Activated B cell treated with CpG ODN at 0.5 μM for 24 hours (primary cell): ENCODE measurements around the gene NRXN3. TPM values are rescaled to one million over a fixed set of nuclear protein-coding genes. Genes with fewer than 3 reads are reported as not detected.

Experiments
- ATAC-seq: fragments of 200-7000 bp; cut with Tn5 transposase; one replicate; pipeline ENCODE4 v1.10.0; 2021; ENCODE audit warnings: low read depth, mild to moderate bottlenecking, moderate library complexity
- CTCF ChIA-PET: fragments of 350-600 bp; sonication (Branson Sonifier 250); formaldehyde crosslinking; loops from one replicate; lab custom pipeline; 2021; ENCODE audit warnings: antibody characterized with exemption; lab: Charles Lee
- POLR2A ChIA-PET: fragments of 350-600 bp; sonication (Branson Sonifier 250); formaldehyde crosslinking; loops from one replicate; lab custom pipeline; 2021; ENCODE audit warnings: antibody characterized with exemption; lab: Charles Lee
- DNase-seq: peaks from one replicate; pipeline ENCODE4 v3.0.0; 2022
- H3K27ac Mint-ChIP-seq: one replicate; pipeline ENCODE4 v1.8.0; 2020; ENCODE audit warnings: mixed read lengths
- H3K27me3 Mint-ChIP-seq: one replicate; pipeline ENCODE4 v1.8.0; 2021; ENCODE audit warnings: mixed read lengths
- H3K36me3 Mint-ChIP-seq: one replicate; pipeline ENCODE4 v1.8.0; 2021; ENCODE audit warnings: low read depth, mixed read lengths
- H3K4me1 Mint-ChIP-seq: one replicate; pipeline ENCODE4 v1.8.0; 2021; ENCODE audit warnings: mixed read lengths
- H3K4me3 Mint-ChIP-seq: one replicate; pipeline ENCODE4 v1.8.0; 2020; ENCODE audit warnings: mild to moderate bottlenecking, mixed read lengths
- H3K9me3 Mint-ChIP-seq: one replicate; pipeline ENCODE4 v1.8.0; 2020; ENCODE audit warnings: mixed read lengths
- intact Hi-C: fragments of 100-400 bp; cut with micrococcal nuclease; formaldehyde crosslinking; loops from one replicate; pipeline ENCODE4 v1.15.1; 2024
- total RNA-seq: library from RNA; stranded (reverse); gene quantifications from 2 replicates; pipeline ENCODE4 v1.2.3, GENCODE V29; 2022
- TF ChIP-seq, protein P1 (sequence below): fragments of 200-600 bp; IDR thresholded peaks from one replicate; pipeline ENCODE4 v1.8.0; 2022; ENCODE audit warnings: antibody characterized with exemption, mild to moderate bottlenecking

The NRXN3 gene
- total RNA-seq, 1 donor from 2014 or later: not detected

DNA sequence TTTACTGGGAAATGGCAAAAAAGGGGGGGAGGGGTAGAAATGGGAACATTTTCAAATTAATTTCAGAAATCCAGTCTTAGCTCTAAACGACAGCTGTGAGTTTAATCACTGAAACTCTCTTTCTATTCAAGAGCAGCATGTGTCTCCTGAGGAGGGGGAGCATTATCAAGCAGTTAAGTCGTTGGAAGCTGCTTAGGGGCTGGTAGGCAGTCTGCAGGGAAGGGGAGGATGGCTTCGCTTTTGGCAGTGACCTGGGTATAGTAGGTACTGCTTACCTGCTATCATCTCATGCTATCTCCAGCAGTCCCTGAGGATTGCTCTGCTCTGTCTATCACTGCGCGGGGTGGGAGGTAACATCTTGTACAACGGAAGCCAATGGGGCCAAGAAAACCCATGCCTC is 567.4 kb downstream of the NRXN3 start:
- ATAC-seq: no peak
- ChIA-PET POLR2A (no interaction called here), CTCF (no interaction called here)
- no peak for DNase-seq
- Mint-ChIP-seq H3K27me3 (no peaks in the 10 kb centered on the region), H3K9me3 (peaks cover 2% of the 10 kb centered on the region), H3K4me3 (no peak overlapping the region), H3K36me3 (no peaks in the 10 kb centered on the region), H3K27ac (no peak overlapping the region), H3K4me1 (no peaks in the 10 kb centered on the region)
- intact Hi-C loops: no loop called here
- TF ChIP-seq, protein P1, sequence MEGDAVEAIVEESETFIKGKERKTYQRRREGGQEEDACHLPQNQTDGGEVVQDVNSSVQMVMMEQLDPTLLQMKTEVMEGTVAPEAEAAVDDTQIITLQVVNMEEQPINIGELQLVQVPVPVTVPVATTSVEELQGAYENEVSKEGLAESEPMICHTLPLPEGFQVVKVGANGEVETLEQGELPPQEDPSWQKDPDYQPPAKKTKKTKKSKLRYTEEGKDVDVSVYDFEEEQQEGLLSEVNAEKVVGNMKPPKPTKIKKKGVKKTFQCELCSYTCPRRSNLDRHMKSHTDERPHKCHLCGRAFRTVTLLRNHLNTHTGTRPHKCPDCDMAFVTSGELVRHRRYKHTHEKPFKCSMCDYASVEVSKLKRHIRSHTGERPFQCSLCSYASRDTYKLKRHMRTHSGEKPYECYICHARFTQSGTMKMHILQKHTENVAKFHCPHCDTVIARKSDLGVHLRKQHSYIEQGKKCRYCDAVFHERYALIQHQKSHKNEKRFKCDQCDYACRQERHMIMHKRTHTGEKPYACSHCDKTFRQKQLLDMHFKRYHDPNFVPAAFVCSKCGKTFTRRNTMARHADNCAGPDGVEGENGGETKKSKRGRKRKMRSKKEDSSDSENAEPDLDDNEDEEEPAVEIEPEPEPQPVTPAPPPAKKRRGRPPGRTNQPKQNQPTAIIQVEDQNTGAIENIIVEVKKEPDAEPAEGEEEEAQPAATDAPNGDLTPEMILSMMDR: no peak

- H3K36me3 Mint-ChIP-seq: no peaks in the 10 kb centered on the region
- TF ChIP-seq, protein P1: no peak
- no peak overlapping the region for H3K4me3 Mint-ChIP-seq
- H3K4me1 Mint-ChIP-seq: no peaks in the 10 kb centered on the region
- no peaks in the 10 kb centered on the region for H3K9me3 Mint-ChIP-seq
- no peaks in the 10 kb centered on the region for H3K27me3 Mint-ChIP-seq
- intact Hi-C loops: no loop called here
- ChIA-PET POLR2A (no interaction called here), CTCF (no interaction called here)
- DNase-seq (no peak), ATAC-seq (no peak)
- H3K27ac Mint-ChIP-seq: no peak overlapping the region
These were observed 576.0 kb downstream of the NRXN3 start for GRCh38 chr14:78746086-78746595.

GRCh38 chr14:78747813-78748212 is 577.6 kb downstream of the NRXN3 start:
- ATAC-seq (no peak), DNase-seq (no peak)
- TF ChIP-seq, protein P1: no peak
- CTCF ChIA-PET: no interaction called here
- no peaks in the 10 kb centered on the region for H3K27me3 Mint-ChIP-seq
- H3K27ac Mint-ChIP-seq: no peak overlapping the region
- no peaks in the 10 kb centered on the region for H3K4me1 Mint-ChIP-seq
- intact Hi-C loops: no loop called here
- POLR2A ChIA-PET: no interaction called here
- no peak overlapping the region for H3K4me3 Mint-ChIP-seq
- no peaks in the 10 kb centered on the region for H3K36me3 Mint-ChIP-seq
- no peaks in the 10 kb centered on the region for H3K9me3 Mint-ChIP-seq

DNA sequence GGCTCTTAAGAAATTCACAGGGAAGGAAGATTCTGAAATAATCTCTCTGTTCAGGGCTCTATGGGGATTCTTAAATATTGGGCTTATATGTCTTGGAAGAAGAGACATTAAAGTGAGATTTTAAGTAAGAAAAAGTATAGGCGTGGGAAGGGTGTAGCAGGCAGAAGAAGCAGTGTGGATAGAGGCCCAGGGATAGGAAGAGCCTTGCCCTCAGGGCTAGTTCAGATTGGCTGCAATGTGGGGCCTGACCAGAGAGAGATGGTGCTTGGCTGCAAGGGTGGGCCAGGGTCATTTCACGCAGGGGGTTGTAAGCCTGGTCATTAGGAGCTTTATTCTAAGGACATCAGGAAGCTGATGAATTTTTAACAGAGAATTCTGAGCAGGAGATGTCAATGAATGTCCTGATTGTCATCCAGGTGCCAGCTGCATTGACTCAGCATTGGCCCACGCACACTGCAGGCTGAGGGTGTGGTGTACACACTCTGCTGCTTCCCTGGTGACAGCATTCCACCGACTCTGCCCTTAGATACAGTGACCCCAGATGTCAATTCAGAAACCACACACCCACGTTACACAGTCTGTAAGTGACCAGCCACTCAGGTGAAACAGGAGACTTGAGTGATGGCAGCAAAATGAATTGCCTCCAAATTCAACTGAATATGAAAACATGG is 582.5 kb downstream of the NRXN3 start:
- TF ChIP-seq, protein P1: no peak
- no peaks in the 10 kb centered on the region for H3K27me3 Mint-ChIP-seq
- ChIA-PET CTCF (no interaction called here), POLR2A (no interaction called here)
- no peaks in the 10 kb centered on the region for H3K36me3 Mint-ChIP-seq
- no peak for DNase-seq
- no peak overlapping the region for H3K27ac Mint-ChIP-seq
- no peak for ATAC-seq
- intact Hi-C loops: no loop called here
- no peaks in the 10 kb centered on the region for H3K9me3 Mint-ChIP-seq
- H3K4me3 Mint-ChIP-seq: no peak overlapping the region
- H3K4me1 Mint-ChIP-seq: no peaks in the 10 kb centered on the region

- no peak for DNase-seq
- Mint-ChIP-seq H3K36me3 (no peaks in the 10 kb centered on the region), H3K4me1 (no peaks in the 10 kb centered on the region), H3K4me3 (no peak overlapping the region), H3K27ac (no peak overlapping the region), H3K27me3 (no peaks in the 10 kb centered on the region), H3K9me3 (no peaks in the 10 kb centered on the region)
- TF ChIP-seq, protein P1: no peak
- no peak for ATAC-seq
- intact Hi-C loops: no loop called here
- ChIA-PET POLR2A (no interaction called here), CTCF (no interaction called here)
These were observed 583.9 kb downstream of the NRXN3 start for GRCh38 chr14:78754059-78754458.
